IMR-90 (cell line): ENCODE results near the gene BASP1.

Experiments used
- MAFK ChIP-seq: IDR thresholded peaks from 2 replicates; pipeline ENCODE4 v1.6.1; 2012; ENCODE audit warnings: low read depth, low read length, improper control_type of control experiment
- POLR2A ChIP-seq: IDR thresholded peaks from 2 replicates; pipeline ENCODE4 v1.6.1; 2012; ENCODE audit warnings: mild to moderate bottlenecking, low read depth, low read length
- TF ChIP-seq, protein P1 (sequence below): conservative IDR thresholded peaks from 2 replicates; pipeline ENCODE4 v1.5.1; 2012; ENCODE audit warnings: mild to moderate bottlenecking, low read depth, low read length, improper control_type of control experiment
- TF ChIP-seq, protein P2 (sequence below): fragments of 150-350 bp; IDR thresholded peaks from 2 replicates; pipeline ENCODE4 v1.6.1; 2016; ENCODE audit warnings: low read depth, mild to moderate bottlenecking, low read length, moderate library complexity, borderline replicate concordance

- TF ChIP-seq, protein P1, sequence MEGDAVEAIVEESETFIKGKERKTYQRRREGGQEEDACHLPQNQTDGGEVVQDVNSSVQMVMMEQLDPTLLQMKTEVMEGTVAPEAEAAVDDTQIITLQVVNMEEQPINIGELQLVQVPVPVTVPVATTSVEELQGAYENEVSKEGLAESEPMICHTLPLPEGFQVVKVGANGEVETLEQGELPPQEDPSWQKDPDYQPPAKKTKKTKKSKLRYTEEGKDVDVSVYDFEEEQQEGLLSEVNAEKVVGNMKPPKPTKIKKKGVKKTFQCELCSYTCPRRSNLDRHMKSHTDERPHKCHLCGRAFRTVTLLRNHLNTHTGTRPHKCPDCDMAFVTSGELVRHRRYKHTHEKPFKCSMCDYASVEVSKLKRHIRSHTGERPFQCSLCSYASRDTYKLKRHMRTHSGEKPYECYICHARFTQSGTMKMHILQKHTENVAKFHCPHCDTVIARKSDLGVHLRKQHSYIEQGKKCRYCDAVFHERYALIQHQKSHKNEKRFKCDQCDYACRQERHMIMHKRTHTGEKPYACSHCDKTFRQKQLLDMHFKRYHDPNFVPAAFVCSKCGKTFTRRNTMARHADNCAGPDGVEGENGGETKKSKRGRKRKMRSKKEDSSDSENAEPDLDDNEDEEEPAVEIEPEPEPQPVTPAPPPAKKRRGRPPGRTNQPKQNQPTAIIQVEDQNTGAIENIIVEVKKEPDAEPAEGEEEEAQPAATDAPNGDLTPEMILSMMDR, result no peak
- TF ChIP-seq MAFK (no peak), POLR2A (no peak)
- TF ChIP-seq, protein P2, sequence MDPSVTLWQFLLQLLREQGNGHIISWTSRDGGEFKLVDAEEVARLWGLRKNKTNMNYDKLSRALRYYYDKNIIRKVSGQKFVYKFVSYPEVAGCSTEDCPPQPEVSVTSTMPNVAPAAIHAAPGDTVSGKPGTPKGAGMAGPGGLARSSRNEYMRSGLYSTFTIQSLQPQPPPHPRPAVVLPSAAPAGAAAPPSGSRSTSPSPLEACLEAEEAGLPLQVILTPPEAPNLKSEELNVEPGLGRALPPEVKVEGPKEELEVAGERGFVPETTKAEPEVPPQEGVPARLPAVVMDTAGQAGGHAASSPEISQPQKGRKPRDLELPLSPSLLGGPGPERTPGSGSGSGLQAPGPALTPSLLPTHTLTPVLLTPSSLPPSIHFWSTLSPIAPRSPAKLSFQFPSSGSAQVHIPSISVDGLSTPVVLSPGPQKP, result no peak
These were observed 13.3 kb upstream of the BASP1 start for GRCh38 chr5:17204133-17204489.
